ENCODE data around the gene ZNF385D.

DNA sequence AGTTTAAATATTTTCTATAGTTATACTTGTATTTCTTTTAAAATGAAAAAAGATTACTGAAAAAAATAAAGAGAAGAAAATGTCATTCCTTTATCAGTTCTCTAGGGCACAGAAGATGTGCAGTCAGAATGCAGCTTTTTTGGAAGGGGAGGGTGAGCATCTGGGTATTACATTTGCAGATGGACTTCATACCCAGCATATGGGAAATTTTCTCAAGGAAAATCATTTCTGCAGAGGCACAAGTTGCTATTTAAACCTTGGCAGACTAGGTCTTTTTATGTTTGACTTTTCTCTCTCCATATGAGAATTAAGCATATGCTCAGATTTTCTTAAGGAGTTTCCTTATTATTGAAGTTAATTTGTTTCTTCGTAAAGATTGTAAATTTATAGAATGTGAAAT is 39.5 kb upstream of the ZNF385D start:
- TF ChIP-seq NFRKB (IDR thresholded peaks at IDR 0.05), result no peak
- no peak for TF ChIP-seq ELF4 (IDR thresholded peaks at IDR 0.05)
- no peak for TF ChIP-seq FOXM1 (IDR thresholded peaks at IDR 0.05; ENCODE audit: borderline replicate concordance)
- TF ChIP-seq SP1 (IDR thresholded peaks at IDR 0.05), result no peak
- TF ChIP-seq, protein P1, sequence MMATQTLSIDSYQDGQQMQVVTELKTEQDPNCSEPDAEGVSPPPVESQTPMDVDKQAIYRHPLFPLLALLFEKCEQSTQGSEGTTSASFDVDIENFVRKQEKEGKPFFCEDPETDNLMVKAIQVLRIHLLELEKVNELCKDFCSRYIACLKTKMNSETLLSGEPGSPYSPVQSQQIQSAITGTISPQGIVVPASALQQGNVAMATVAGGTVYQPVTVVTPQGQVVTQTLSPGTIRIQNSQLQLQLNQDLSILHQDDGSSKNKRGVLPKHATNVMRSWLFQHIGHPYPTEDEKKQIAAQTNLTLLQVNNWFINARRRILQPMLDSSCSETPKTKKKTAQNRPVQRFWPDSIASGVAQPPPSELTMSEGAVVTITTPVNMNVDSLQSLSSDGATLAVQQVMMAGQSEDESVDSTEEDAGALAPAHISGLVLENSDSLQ (IDR thresholded peaks at IDR 0.05), result no peak
- no peak for TF ChIP-seq SUZ12 (IDR thresholded peaks at IDR 0.05)
- no peak for TF ChIP-seq TARDBP (IDR thresholded peaks at IDR 0.05)
